GM12878 (cell line): Measurements from ENCODE around the gene FOXK1. TPM values are rescaled to one million over a fixed set of nuclear protein-coding genes. Genes with fewer than 3 reads are reported as not detected.

ENCODE experiments used
- ATAC-seq: fragments of 200-7000 bp; cut with Tn5 transposase; 3 replicates; pipeline ENCODE4 v1.9.1; 2020; ENCODE audit warnings: mild to moderate bottlenecking, moderate library complexity
- BruUV-seq: library from RNA; stranded (reverse); fragments of 400-500 nt; replicated peaks from 2 replicates; lab custom pipeline; 2021; lab: Mats Ljungman, UMichigan
- CTCF ChIA-PET: fragments of 300-600 bp; sonication (Branson Sonifier 250); formaldehyde crosslinking; extraction: SDS; loops from one replicate; lab custom pipeline; 2021; ENCODE audit warnings: inconsistent platforms; lab: Yijun Ruan, JAX
- POLR2A ChIA-PET: fragments of 350-600 bp; formaldehyde crosslinking; extraction: SDS; loops from one replicate; lab custom pipeline; 2021; ENCODE audit warnings: inconsistent platforms; lab: Charles Lee
- RAD21 ChIA-PET: fragments of 300-600 bp; sonication (Branson Sonifier 250); formaldehyde crosslinking; loops from one replicate; lab custom pipeline; 2023; ENCODE audit warnings: antibody characterized with exemption; ENCODE audit not compliant: unreplicated experiment; lab: Charles Lee
- SMC1A ChIA-PET: fragments of 300-600 bp; sonication (Branson Sonifier 250); formaldehyde crosslinking; loops from one replicate; lab custom pipeline; 2023; ENCODE audit not compliant: unreplicated experiment, uncharacterized antibody; lab: Charles Lee
- DNase-seq: peaks from one replicate; pipeline ENCODE4 v3.0.0-alpha.2; 2011; ENCODE audit warnings: low read depth, low spot score
- FAIRE-seq: peaks from 3 replicates; lab custom pipeline; 2011; peaks lifted over from hg19 to GRCh38; lab: Jason Lieb, UNC
- H2AFZ ChIP-seq: 2 replicates; pipeline ENCODE4 v1.6.0; 2011; ENCODE audit warnings: low read depth, low read length, control low read depth; ENCODE audit not compliant: control insufficient read depth
- H3K27ac ChIP-seq: 2 replicates; pipeline ENCODE4 v1.5.1; 2011; ENCODE audit warnings: control low read depth; ENCODE audit not compliant: control insufficient read depth, insufficient read depth
- H3K27me3 ChIP-seq, 2 experiments: replicated peaks in 1 of 2; 2 replicates each; pipeline versions ENCODE4 v1.6.0 to v1.6.1; 2011; ENCODE audit warnings: low read length in 1 of 2; ENCODE audit not compliant: control insufficient read depth in 2 of 2, insufficient read depth in 2 of 2
- H3K36me3 ChIP-seq, 2 experiments: 2 replicates each; pipeline ENCODE4 v1.5.1; 2011; ENCODE audit warnings: low read length in 1 of 2; ENCODE audit not compliant: control insufficient read depth in 2 of 2, insufficient read depth in 2 of 2
- H3K4me1 ChIP-seq: 2 replicates; pipeline ENCODE4 v1.6.1; 2011; ENCODE audit warnings: mild to moderate bottlenecking, low read length, moderate library complexity, mixed read lengths; ENCODE audit not compliant: control insufficient read depth, insufficient read depth
- H3K4me2 ChIP-seq: 2 replicates; pipeline ENCODE4 v1.6.0; 2011; ENCODE audit warnings: control low read depth; ENCODE audit not compliant: control insufficient read depth, insufficient read depth
- H3K4me3 ChIP-seq: fragments of 200-600 bp; sonication (generic); 2 replicates; pipeline ENCODE4 v1.5.1; 2016
- H3K79me2 ChIP-seq: 2 replicates; pipeline ENCODE4 v1.6.0; 2011; ENCODE audit warnings: low read length; ENCODE audit not compliant: control insufficient read depth, insufficient read depth
- H3K9ac ChIP-seq: 2 replicates; pipeline ENCODE4 v1.8.0; 2011; ENCODE audit warnings: low read length, control low read depth, mixed read lengths; ENCODE audit not compliant: control insufficient read depth, insufficient read depth
- H3K9me3 ChIP-seq: replicated peaks from 3 replicates; pipeline ENCODE4 v1.5.1; 2011; ENCODE audit warnings: mild to moderate bottlenecking, low read length; ENCODE audit not compliant: control insufficient read depth, insufficient read depth
- H4K20me1 ChIP-seq: 2 replicates; pipeline ENCODE4 v1.6.0; 2011; ENCODE audit not compliant: control insufficient read depth, insufficient read depth
- ATF2 ChIP-seq: IDR thresholded peaks from 2 replicates; pipeline ENCODE4 v1.6.1; 2012; ENCODE audit warnings: low read length, inconsistent platforms
- BCL11A ChIP-seq: IDR thresholded peaks from 2 replicates; pipeline ENCODE4 v1.6.1; 2011; ENCODE audit warnings: low read depth, low read length
- CEBPZ ChIP-seq: fragments of 150-350 bp; IDR thresholded peaks from 2 replicates; pipeline ENCODE4 v1.6.1; 2016; ENCODE audit warnings: low read depth, low read length
- GABPA ChIP-seq: IDR thresholded peaks from 2 replicates; pipeline ENCODE4 v1.6.1; 2014; ENCODE audit warnings: antibody characterized with exemption, low read depth, mild to moderate bottlenecking, inconsistent platforms
- LARP7 ChIP-seq: fragments of 450-650 bp; IDR thresholded peaks from 2 replicates; pipeline ENCODE4 v1.6.1; 2017; ENCODE audit warnings: mild to moderate bottlenecking
- MEF2A ChIP-seq: IDR thresholded peaks from 2 replicates; pipeline ENCODE4 v1.6.1; 2011; ENCODE audit warnings: low read depth, mild to moderate bottlenecking, low read length, moderate library complexity; ENCODE audit not compliant: insufficient read depth
- PML ChIP-seq: IDR thresholded peaks from 2 replicates; pipeline ENCODE4 v1.6.1; 2012; ENCODE audit warnings: low read length, inconsistent platforms
- RBBP5 ChIP-seq: fragments of 200-600 bp; sonication (generic); conservative IDR thresholded peaks from 2 replicates; pipeline ENCODE4 v1.6.1; 2016
- RELA ChIP-seq: fragments of 450-650 bp; IDR thresholded peaks from 2 replicates; pipeline ENCODE4 v1.8.0; 2014; ENCODE audit warnings: borderline replicate concordance; ENCODE audit not compliant: partially characterized antibody
- TAF1 ChIP-seq: IDR thresholded peaks from 2 replicates; pipeline ENCODE4 v1.6.1; 2011; ENCODE audit warnings: mild to moderate bottlenecking, low read depth, low read length, borderline replicate concordance
- USF1 ChIP-seq: IDR thresholded peaks from 2 replicates; pipeline ENCODE4 v1.6.1; 2011; ENCODE audit warnings: borderline replicate concordance, low read depth, mild to moderate bottlenecking, moderate library complexity, mixed read lengths, low read length; ENCODE audit not compliant: insufficient read depth; ENCODE audit errors: extremely low read length
- YY1 ChIP-seq: IDR thresholded peaks from 2 replicates; pipeline ENCODE4 v1.6.1; 2011; ENCODE audit warnings: low read depth, mild to moderate bottlenecking, low read length
- ZBTB11 ChIP-seq: fragments of 450-650 bp; formaldehyde crosslinking; IDR thresholded peaks from 2 replicates; pipeline ENCODE4 v1.5.0; 2022; ENCODE audit warnings: mild to moderate bottlenecking, missing genetic modification characterization
- ZNF24 ChIP-seq: fragments of 450-650 bp; IDR thresholded peaks from 2 replicates; pipeline ENCODE4 v1.6.1; 2017; ENCODE audit warnings: antibody characterized with exemption, mild to moderate bottlenecking
- whole genome bisulfite sequencing: methylation state at CpG from one replicate; pipeline ENCODE4 v1.1.6; 2016; ENCODE audit warnings: low lambda C conversion rate; ENCODE audit not compliant: insufficient replicate concordance, insufficient coverage; ENCODE audit errors: missing lambda C conversion rate; 5-methylcytosine and 5-hydroxymethylcytosine counted together
- in situ Hi-C: fragments of 300-500 bp; cut with MboI; formaldehyde crosslinking; loops from 9 replicates; pipeline ENCODE4 v1.14.3; 2018; ENCODE audit warnings: mixed read lengths
- intact Hi-C: fragments of 100-400 bp; cut with micrococcal nuclease; formaldehyde crosslinking; loops from one replicate; pipeline ENCODE4 v1.14.2; 2022; ENCODE audit not compliant: unreplicated experiment
- polyA plus RNA-seq, 11 experiments: library from polyadenylated mRNA; depleted of rRNA in 4 of 11; unstranded in 6 of 11; stranded (reverse) in 5 of 11; fragments of >200 nt; fragmentation: Nextera tagmentation in 4 of 11; fragmentation: Illumina TruSeq in 1 of 11; extraction: Ambion mirVana in 4 of 11; extraction: Trizol in 1 of 11; gene quantifications; 1 replicate in 1 of 11; 2 replicates in 10 of 11; pipeline versions ENCODE4 v1.2.1 to v1.2.3, GENCODE V29; 2011 to 2016; ENCODE audit warnings: inconsistent platforms in 2 of 11, missing spikeins in 2 of 11, low read depth in 1 of 11
- total RNA-seq, 4 experiments: library from RNA; depleted of rRNA in 3 of 4; stranded (reverse); fragments of >200 nt in 3 of 4; fragmentation: Illumina TruSeq in 1 of 4; extraction: Trizol in 1 of 4; gene quantifications; 2 replicates each; pipeline versions ENCODE4 v1.2.1 to v1.2.3, GENCODE V29; 2013 to 2021

Gene FOXK1
- total and polyA plus RNA-seq, 10 of the 15 experiments (the other 5 are each of a cell fraction or from before 2014, with no cell fraction given), result 0.24 to 31.8 (median 4.5) TPM

GRCh38 chr7:4763091-4763793 lies 81.1 kb downstream of the FOXK1 start:
- Histone ChIP-seq H3K4me1 (no peaks in the 10 kb centered on the region), H3K36me3 (peaks cover 6 to 17% of the 10 kb centered on the region in 2 experiments; a peak in 3 of 4 replicates), H3K79me2 (no peaks in the 10 kb centered on the region), H2AFZ (no peak overlapping the region), H3K4me3 (no peak overlapping the region), H3K27me3 (no peaks in the 10 kb centered on the region), H4K20me1 (no peaks in the 10 kb centered on the region), H3K4me2 (no peak overlapping the region), H3K9me3 (no peaks in the 10 kb centered on the region), H3K27ac (no peak overlapping the region), H3K9ac (no peak overlapping the region)
- ATAC-seq, result no peak
- ChIA-PET SMC1A (no interaction called here), POLR2A (no interaction called here), CTCF (no interaction called here), RAD21 (no interaction called here)
- intact Hi-C loops (no loop called here), in situ Hi-C loops (no loop called here)
- WGBS, result 98% methylated on average over 32 of the region's 32 CpGs
- no peak for FAIRE-seq
- no peak for DNase-seq
- no TSS peak for BruUV-seq
- TF ChIP-seq ZBTB11 (CRISPR knock-in tag) (no peak), TAF1 (no peak), CEBPZ (no peak), LARP7 (no peak), BCL11A (no peak), RELA (no peak), USF1 (no peak), ATF2 (no peak), PML (no peak), MEF2A (no peak), YY1 (no peak), GABPA (no peak), RBBP5 (no peak), ZNF24 (no peak)
